HFF-Myc (cell line): ENCODE results near the gene INPP5J.
A peak's percentile ranks its signal among the peaks of the same experiment; 100 is the strongest.
"Not testable (repeated sequence)": the region's sequence is repeated elsewhere in the genome, so short reads cannot be mapped to it uniquely, and the experiment has no call there.

ENCODE experiments used
- DNase-seq: peaks from one replicate; pipeline ENCODE4 v3.0.0-alpha.2; 2011; ENCODE audit warnings: low read depth; ENCODE audit errors: extremely low read depth
- H3K4me3 ChIP-seq: replicated peaks from 2 replicates; pipeline ENCODE4 v1.5.1; 2011; ENCODE audit warnings: low read depth, mild to moderate bottlenecking, control low read depth, low read length
- TF ChIP-seq, protein P1 (sequence below): IDR thresholded peaks from 2 replicates; pipeline ENCODE4 v1.5.1; 2012; ENCODE audit warnings: mild to moderate bottlenecking, low read depth, low read length, control low read depth; ENCODE audit errors: missing control alignments

The INPP5J gene, protein sequence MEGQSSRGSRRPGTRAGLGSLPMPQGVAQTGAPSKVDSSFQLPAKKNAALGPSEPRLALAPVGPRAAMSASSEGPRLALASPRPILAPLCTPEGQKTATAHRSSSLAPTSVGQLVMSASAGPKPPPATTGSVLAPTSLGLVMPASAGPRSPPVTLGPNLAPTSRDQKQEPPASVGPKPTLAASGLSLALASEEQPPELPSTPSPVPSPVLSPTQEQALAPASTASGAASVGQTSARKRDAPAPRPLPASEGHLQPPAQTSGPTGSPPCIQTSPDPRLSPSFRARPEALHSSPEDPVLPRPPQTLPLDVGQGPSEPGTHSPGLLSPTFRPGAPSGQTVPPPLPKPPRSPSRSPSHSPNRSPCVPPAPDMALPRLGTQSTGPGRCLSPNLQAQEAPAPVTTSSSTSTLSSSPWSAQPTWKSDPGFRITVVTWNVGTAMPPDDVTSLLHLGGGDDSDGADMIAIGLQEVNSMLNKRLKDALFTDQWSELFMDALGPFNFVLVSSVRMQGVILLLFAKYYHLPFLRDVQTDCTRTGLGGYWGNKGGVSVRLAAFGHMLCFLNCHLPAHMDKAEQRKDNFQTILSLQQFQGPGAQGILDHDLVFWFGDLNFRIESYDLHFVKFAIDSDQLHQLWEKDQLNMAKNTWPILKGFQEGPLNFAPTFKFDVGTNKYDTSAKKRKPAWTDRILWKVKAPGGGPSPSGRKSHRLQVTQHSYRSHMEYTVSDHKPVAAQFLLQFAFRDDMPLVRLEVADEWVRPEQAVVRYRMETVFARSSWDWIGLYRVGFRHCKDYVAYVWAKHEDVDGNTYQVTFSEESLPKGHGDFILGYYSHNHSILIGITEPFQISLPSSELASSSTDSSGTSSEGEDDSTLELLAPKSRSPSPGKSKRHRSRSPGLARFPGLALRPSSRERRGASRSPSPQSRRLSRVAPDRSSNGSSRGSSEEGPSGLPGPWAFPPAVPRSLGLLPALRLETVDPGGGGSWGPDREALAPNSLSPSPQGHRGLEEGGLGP

DNA sequence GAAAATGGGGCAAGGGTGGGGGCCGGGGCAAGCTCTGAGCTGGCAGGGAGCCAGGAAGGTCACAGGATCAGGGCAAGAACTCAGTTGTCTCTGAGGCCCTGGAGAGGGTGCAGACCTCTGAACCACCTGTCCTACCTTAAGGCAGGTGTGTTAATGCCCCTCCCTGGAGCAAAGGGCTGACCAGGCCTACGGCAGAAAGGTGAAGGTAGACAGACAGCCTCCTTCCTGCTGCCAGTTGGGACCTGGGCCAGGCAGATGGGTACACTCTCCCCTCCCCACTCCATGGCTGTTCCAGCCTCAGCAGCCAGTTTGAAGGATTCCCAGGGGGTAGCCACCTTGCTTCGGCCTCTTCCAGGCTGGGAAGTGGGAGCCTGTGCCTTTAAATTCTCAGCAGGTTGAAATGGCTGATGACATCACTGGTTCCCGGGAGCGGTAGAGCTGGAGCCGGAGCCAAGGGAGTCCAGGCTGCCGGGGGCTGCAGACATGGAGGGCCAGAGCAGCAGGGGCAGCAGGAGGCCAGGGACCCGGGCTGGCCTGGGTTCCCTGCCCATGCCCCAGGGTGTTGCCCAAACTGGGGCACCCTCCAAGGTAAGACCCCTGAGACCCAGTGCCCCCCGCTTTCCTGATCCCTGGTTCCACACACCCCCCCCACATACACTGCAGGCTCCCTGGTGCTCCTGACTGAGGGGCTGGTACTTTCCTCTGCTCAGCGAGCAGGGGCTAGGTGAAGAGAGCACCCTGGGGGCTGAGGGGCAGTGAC, at the start of gene INPP5J:
TSS of gene INPP5J (plus strand) at position 435 of the 760 bp plus-strand sequence. CDS start at position 484, 49 bp downstream.
- TF ChIP-seq, protein P1, sequence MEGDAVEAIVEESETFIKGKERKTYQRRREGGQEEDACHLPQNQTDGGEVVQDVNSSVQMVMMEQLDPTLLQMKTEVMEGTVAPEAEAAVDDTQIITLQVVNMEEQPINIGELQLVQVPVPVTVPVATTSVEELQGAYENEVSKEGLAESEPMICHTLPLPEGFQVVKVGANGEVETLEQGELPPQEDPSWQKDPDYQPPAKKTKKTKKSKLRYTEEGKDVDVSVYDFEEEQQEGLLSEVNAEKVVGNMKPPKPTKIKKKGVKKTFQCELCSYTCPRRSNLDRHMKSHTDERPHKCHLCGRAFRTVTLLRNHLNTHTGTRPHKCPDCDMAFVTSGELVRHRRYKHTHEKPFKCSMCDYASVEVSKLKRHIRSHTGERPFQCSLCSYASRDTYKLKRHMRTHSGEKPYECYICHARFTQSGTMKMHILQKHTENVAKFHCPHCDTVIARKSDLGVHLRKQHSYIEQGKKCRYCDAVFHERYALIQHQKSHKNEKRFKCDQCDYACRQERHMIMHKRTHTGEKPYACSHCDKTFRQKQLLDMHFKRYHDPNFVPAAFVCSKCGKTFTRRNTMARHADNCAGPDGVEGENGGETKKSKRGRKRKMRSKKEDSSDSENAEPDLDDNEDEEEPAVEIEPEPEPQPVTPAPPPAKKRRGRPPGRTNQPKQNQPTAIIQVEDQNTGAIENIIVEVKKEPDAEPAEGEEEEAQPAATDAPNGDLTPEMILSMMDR, result no peak
- peak within 1 kb of the TSS; percentile 46 for H3K4me3 ChIP-seq
- DNase-seq, result no peak

DNA sequence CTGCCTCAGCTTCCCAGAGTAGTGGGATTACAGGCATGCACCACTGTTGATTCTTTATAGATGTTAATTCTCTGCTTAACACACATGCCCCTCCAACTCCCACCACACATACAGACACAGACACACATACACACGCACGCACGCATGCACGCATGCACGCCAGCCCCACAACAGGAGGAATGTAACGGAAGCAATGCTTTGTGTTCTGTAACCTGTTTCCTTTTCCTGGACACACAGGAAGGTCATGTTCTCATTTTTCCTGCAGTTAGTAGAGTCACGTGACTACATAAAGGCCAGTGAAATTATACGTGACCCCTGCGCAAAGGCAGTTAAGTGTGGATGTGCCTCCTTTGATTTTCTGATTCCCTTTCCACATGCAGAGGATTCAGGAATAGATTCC, 49.6 kb upstream of the INPP5J start:
- DNase-seq, H3K4me3 ChIP-seq: not testable (repeated sequence)

DNA sequence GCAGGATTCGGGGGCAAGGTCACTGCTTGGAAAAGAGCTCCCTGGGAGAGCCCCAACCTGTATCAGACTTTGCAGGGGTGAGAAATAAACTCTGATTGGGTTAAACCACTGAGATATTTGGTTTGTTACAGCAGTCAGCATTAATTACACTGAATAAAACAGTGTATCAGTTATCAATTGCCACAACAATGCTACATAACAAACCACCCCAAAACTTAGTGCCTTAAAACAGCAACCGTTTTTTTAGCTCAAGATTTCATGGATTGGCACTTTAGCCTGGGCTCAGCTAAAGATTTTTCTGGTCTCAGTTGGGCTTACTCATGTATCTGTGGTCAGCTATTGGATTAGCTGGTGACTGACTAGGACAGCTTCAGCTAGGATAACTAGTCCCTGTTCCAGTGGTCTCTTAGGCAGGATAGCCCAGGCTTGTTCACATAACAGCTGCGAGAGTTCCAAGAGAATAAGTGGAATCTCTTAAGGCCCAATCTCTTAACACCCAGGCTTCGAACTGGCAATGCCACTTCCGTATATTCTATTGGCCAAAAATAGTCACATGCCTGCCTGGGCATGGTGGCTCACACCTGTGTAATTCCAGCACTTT, 49.1 kb upstream of the INPP5J start:
- DNase-seq, H3K4me3 ChIP-seq: not testable (repeated sequence)

DNA sequence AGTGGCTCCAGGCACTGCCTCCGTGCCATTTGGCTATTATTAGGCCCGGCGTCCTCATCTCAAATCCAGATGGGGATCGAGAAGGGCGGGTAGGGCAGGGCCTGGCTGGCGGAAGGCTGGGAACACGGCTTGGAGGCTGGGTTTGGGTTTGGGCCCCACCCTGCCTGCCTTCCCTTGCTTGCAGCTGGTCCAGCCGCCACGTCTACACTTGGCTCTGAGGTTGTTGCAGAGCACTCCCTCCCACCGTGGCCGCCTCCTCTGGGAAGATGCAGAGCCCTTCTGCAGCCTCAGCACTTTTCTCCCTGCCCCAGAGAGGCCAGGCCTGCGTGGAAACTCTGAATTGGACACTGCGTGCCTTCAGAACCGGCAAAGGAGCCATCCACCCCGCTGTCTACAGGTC, 46.8 kb upstream of the INPP5J start:
- no peak overlapping the region for H3K4me3 ChIP-seq
- TF ChIP-seq, protein P1, result no peak
- DNase-seq, result no peak

DNA sequence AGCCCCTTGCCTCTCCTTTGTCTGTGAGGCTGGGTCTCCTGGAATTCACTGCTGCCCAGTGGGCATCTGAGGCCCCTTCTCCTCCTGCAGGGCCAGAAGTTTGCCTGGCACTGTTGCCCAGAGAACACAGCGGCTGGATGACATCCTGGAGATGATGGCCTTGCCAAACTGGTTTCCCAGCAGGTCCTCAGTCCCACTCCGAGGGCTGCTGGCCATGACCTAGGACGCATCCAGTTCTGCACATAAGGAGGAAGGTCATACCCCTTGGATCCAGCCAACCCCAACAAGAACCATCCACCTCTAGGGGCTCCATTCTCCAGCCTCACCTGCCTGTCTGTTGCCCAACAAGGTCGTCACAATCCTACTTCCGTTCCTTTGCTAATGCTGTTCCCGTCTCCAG, 45.1 kb upstream of the INPP5J start:
- TF ChIP-seq, protein P1, result no peak
- H3K4me3 ChIP-seq, result no peak overlapping the region
- no peak for DNase-seq

DNA sequence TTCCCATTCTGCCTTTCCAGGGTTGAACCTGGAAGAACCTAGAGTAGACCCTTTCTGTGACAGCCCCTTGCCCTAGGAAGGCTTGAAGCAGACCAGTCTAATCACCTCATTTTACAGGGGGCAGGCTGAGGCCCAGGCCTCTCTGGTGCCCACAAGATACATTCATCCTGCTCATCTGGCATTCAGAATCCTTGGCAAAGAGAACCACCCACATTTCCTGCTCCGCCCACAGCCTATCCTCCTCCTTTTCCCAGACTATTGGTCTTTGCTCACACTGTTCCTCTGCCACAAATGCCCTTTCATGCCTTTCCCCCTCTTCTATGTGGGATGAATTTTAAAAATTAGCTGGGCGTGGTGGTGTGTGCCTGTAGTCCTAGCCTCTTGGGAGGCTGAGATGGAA, 44.4 kb upstream of the INPP5J start:
- not testable (repeated sequence) for DNase-seq, H3K4me3 ChIP-seq

DNA sequence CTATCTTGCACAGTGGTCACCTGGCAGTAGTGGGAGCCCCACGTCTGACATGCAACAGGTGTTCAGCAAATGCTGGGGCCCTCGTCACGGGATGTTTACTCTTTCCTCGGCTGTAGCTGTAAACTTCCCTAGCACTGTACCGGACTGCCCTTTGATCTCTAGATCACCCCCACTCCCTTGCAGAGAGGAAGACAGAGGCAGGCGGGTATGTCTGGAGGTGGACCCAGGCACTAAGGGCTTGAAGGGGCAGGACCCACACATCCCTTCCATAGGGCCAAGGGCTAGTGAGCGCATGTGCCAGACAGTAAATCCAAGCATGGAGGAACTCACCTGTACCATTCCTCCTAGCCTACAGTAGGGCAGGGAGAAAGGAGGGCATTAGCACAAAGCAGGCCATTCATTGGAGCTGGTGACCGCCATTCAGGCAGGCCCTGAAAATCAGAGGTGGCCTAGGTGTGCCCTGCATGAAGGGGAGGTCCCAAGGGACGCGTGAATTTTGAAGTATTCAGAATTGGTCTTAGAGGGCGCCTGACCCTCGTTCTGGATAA, 43.6 kb upstream of the INPP5J start:
- TF ChIP-seq, protein P1, result no peak
- H3K4me3 ChIP-seq, result no peak overlapping the region
- DNase-seq, result no peak
